K562 (cell line): ENCODE results near the gene DNAJB1. TPM values are rescaled to one million over a fixed set of nuclear protein-coding genes. Genes with fewer than 3 reads are reported as not detected.

ENCODE experiments used
- DACH1 ChIP-seq: fragments of 450-650 bp; IDR thresholded peaks from 2 replicates; pipeline ENCODE4 v1.6.1; 2018; ENCODE audit not compliant: partially characterized antibody
- ELF2 ChIP-seq: fragments of 250-450 bp; sonication (Bioruptor Pico); IDR thresholded peaks from 2 replicates; pipeline ENCODE4 v1.5.0; 2021; ENCODE audit warnings: mild to moderate bottlenecking
- GTF2A2 ChIP-seq: IDR thresholded peaks from 2 replicates; pipeline ENCODE4 v1.6.1; 2016; ENCODE audit warnings: mild to moderate bottlenecking, missing genetic modification characterization, missing compliant biosample characterization
- HDAC8 ChIP-seq: fragments of 450-650 bp; IDR thresholded peaks from 2 replicates; pipeline ENCODE4 v1.6.1; 2016; ENCODE audit warnings: mild to moderate bottlenecking, missing genetic modification characterization, moderate library complexity, missing compliant biosample characterization
- MYBL2 ChIP-seq, 2 experiments: fragments of 450-650 bp in 1 of 2; sonication (generic) in 1 of 2; formaldehyde crosslinking in 1 of 2; IDR thresholded peaks; 2 replicates each; pipeline versions ENCODE4 v1.6.1 to v1.8.1; 2017 to 2022; ENCODE audit warnings: borderline replicate concordance in 1 of 2, inconsistent platforms in 1 of 2, low read depth in 1 of 2, mild to moderate bottlenecking in 1 of 2, missing genetic modification reagents in 1 of 2, moderate library complexity in 1 of 2
- SMC3 ChIP-seq: conservative IDR thresholded peaks from 2 replicates; pipeline ENCODE4 v1.6.1; 2011; ENCODE audit warnings: low read depth, low read length, improper control_type of control experiment; ENCODE audit not compliant: insufficient read depth
- ZMIZ1 ChIP-seq, 2 experiments: fragments of 150-350 bp in 1 of 2; IDR thresholded peaks; 2 replicates each; pipeline ENCODE4 v1.6.1; 2012 to 2016; ENCODE audit warnings: low read depth in 2 of 2, low read length in 2 of 2, mild to moderate bottlenecking in 1 of 2, moderate library complexity in 1 of 2
- ZNF511 ChIP-seq: sonication (generic); formaldehyde crosslinking; IDR thresholded peaks from 2 replicates; pipeline ENCODE4 v1.8.0; 2022; ENCODE audit warnings: mild to moderate bottlenecking, missing genetic modification reagents
- ZNF778 ChIP-seq: fragments of 450-650 bp; formaldehyde crosslinking; IDR thresholded peaks from 2 replicates; pipeline ENCODE4 v1.4.0; 2020; ENCODE audit warnings: mild to moderate bottlenecking, moderate library complexity
- polyA plus RNA-seq, 8 experiments: library from polyadenylated mRNA; depleted of rRNA in 4 of 8; stranded (reverse) in 5 of 8; unstranded in 3 of 8; fragments of >200 nt; fragmentation: Nextera tagmentation in 2 of 8; fragmentation: Illumina TruSeq in 1 of 8; extraction: Ambion mirVana in 2 of 8; extraction: Trizol in 1 of 8; gene quantifications; 2 replicates each; pipeline versions ENCODE4 v1.2.1 to v1.2.3, GENCODE V29; 2011 to 2014; ENCODE audit warnings: inconsistent platforms in 1 of 8, missing spikeins in 1 of 8
- total RNA-seq, 7 experiments: library from RNA; depleted of rRNA in 6 of 7; stranded (reverse); fragments of >200 nt in 6 of 7; fragmentation: Illumina TruSeq in 2 of 7; extraction: Trizol in 2 of 7; gene quantifications; 2 replicates each; pipeline versions ENCODE4 v1.2.1 to v1.2.3, GENCODE V29; 2011 to 2021; ENCODE audit warnings: low replicate concordance in 1 of 7
- TF ChIP-seq, protein P1 (sequence below): fragments of 150-350 bp; conservative IDR thresholded peaks from 2 replicates; pipeline ENCODE4 v1.6.1; 2014; ENCODE audit warnings: low read length
- TF ChIP-seq, protein P2 (sequence below): fragments of 250-450 bp; sonication (Bioruptor Pico); IDR thresholded peaks from 2 replicates; pipeline ENCODE4 v1.5.0; 2020; ENCODE audit warnings: mild to moderate bottlenecking, borderline replicate concordance
- TF ChIP-seq, protein P3 (sequence below): fragments of 450-650 bp; IDR thresholded peaks from 2 replicates; pipeline ENCODE4 v1.6.1; 2017; ENCODE audit warnings: mild to moderate bottlenecking, moderate library complexity
- TF ChIP-seq, protein P4 (sequence below): IDR thresholded peaks from 2 replicates; pipeline ENCODE4 v1.6.1; 2011; ENCODE audit not compliant: insufficient read length; ENCODE audit errors: extremely low read depth

DNAJB1 gene
- total and polyA plus RNA-seq, 9 of the 15 experiments (the other 6 are each of a cell fraction or from before 2014, with no cell fraction given), result 13.2 to 113 (median 62.1) TPM

DNA sequence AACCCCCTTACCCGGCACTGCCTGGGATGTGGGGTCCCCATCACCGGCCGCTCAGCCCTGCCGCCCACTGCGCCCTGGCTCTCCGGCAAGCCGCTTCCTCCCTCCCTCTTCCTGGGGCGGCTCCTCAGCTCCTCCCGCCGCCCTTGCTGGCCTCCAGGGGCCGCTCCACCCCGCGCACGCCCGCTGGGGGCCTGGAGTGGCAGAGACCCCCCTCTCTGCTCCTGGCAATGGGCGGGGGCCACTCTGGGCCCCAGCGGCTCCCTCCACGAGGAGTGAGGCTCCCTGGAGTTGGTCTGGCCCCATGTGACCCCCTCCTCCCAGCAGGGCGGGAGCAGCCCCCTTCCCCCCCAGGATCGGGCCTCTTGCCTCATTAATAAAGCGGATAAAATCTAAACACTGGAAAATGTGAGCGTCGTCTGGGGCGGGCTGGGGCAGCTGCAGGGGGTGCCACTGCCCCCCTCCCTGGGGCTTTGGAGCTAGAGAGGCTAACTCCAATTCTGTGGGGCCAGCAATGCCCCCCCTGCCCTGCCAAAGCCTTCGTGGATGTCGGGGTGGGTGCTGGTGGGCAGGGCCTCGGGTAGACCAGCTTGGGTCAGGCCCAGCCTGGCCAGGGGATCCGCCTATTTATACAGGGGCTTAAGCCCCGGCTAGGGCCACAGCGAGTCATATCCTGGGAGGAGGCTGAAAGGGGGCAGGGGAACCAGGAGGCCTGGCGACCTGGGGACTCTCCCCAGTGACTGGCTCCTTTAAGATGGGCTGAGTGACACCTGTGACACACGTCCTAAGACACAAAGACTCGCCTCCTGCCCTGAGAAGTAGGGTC lies 42.7 kb downstream of the DNAJB1 start, which contains the start of gene PTGER1 (continued):
- TF ChIP-seq, protein P1, sequence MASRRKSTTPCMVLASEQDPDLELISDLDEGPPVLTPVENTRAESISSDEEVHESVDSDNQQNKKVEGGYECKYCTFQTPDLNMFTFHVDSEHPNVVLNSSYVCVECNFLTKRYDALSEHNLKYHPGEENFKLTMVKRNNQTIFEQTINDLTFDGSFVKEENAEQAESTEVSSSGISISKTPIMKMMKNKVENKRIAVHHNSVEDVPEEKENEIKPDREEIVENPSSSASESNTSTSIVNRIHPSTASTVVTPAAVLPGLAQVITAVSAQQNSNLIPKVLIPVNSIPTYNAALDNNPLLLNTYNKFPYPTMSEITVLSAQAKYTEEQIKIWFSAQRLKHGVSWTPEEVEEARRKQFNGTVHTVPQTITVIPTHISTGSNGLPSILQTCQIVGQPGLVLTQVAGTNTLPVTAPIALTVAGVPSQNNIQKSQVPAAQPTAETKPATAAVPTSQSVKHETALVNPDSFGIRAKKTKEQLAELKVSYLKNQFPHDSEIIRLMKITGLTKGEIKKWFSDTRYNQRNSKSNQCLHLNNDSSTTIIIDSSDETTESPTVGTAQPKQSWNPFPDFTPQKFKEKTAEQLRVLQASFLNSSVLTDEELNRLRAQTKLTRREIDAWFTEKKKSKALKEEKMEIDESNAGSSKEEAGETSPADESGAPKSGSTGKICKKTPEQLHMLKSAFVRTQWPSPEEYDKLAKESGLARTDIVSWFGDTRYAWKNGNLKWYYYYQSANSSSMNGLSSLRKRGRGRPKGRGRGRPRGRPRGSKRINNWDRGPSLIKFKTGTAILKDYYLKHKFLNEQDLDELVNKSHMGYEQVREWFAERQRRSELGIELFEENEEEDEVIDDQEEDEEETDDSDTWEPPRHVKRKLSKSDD, result no peak
- TF ChIP-seq ELF2 (CRISPR knock-in tag) (no peak), ZNF778 (no peak), SMC3 (no peak), ZMIZ1 (IDR thresholded peaks at IDR 0.05; ENCODE audit: low read depth in 2 of 2, low read length in 2 of 2) (no peak), DACH1 (no peak), MYBL2 (IDR thresholded peaks at IDR 0.05; ENCODE audit: low read depth) (no peak), MYBL2 (CRISPR knock-in tag; IDR thresholded peaks at IDR 0.05; ENCODE audit: borderline replicate concordance) (no peak), HDAC8 (tag) (no peak), GTF2A2 (tag) (no peak), ZNF511 (CRISPR knock-in tag) (no peak)
- TF ChIP-seq, protein P2, sequence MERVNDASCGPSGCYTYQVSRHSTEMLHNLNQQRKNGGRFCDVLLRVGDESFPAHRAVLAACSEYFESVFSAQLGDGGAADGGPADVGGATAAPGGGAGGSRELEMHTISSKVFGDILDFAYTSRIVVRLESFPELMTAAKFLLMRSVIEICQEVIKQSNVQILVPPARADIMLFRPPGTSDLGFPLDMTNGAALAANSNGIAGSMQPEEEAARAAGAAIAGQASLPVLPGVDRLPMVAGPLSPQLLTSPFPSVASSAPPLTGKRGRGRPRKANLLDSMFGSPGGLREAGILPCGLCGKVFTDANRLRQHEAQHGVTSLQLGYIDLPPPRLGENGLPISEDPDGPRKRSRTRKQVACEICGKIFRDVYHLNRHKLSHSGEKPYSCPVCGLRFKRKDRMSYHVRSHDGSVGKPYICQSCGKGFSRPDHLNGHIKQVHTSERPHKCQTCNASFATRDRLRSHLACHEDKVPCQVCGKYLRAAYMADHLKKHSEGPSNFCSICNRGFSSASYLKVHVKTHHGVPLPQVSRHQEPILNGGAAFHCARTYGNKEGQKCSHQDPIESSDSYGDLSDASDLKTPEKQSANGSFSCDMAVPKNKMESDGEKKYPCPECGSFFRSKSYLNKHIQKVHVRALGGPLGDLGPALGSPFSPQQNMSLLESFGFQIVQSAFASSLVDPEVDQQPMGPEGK (CRISPR knock-in tag), result no peak
- TF ChIP-seq, protein P3, sequence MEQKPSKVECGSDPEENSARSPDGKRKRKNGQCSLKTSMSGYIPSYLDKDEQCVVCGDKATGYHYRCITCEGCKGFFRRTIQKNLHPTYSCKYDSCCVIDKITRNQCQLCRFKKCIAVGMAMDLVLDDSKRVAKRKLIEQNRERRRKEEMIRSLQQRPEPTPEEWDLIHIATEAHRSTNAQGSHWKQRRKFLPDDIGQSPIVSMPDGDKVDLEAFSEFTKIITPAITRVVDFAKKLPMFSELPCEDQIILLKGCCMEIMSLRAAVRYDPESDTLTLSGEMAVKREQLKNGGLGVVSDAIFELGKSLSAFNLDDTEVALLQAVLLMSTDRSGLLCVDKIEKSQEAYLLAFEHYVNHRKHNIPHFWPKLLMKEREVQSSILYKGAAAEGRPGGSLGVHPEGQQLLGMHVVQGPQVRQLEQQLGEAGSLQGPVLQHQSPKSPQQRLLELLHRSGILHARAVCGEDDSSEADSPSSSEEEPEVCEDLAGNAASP, result no peak
- TF ChIP-seq, protein P4, sequence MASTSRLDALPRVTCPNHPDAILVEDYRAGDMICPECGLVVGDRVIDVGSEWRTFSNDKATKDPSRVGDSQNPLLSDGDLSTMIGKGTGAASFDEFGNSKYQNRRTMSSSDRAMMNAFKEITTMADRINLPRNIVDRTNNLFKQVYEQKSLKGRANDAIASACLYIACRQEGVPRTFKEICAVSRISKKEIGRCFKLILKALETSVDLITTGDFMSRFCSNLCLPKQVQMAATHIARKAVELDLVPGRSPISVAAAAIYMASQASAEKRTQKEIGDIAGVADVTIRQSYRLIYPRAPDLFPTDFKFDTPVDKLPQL, result no peak
